Neural cell (in vitro differentiated cells): ENCODE data around the gene RAB11FIP4. TPM values are rescaled to one million over a fixed set of nuclear protein-coding genes. Genes with fewer than 3 reads are reported as not detected.

Experiments
- H2AFZ ChIP-seq: fragments of 200-600, 300-800 bp; sonication (generic), shearing (Covaris generic); 2 replicates; pipeline ENCODE4 v1.6.0; 2014; ENCODE audit warnings: low read depth, mild to moderate bottlenecking, antibody characterized with exemption, low read length, moderate library complexity
- H3F3A ChIP-seq: fragments of 200-600 bp; shearing (Covaris generic); 2 replicates; pipeline ENCODE4 v1.6.1; 2016; ENCODE audit warnings: mild to moderate bottlenecking, moderate library complexity, mixed read lengths, antibody characterized with exemption, low read length; ENCODE audit not compliant: insufficient read depth, poor library complexity, severe bottlenecking
- H3K27ac ChIP-seq: fragments of 200-600, 300-800 bp; sonication (generic), shearing (Covaris generic); 2 replicates; pipeline ENCODE4 v1.5.1; 2014; ENCODE audit warnings: mild to moderate bottlenecking, low read length, moderate library complexity
- H3K27me3 ChIP-seq: fragments of 300-800, 200-600 bp; sonication (generic), shearing (Covaris generic); 2 replicates; pipeline ENCODE4 v1.6.0; 2014; ENCODE audit warnings: mild to moderate bottlenecking, low read depth, low read length, moderate library complexity; ENCODE audit not compliant: insufficient read depth
- H3K36me3 ChIP-seq: fragments of 300-800, 200-600 bp; sonication (generic), shearing (Covaris generic); 2 replicates; pipeline ENCODE4 v1.5.1; 2014; ENCODE audit warnings: mild to moderate bottlenecking, antibody characterized with exemption, low read length, moderate library complexity; ENCODE audit not compliant: insufficient read depth
- H3K4me2 ChIP-seq: fragments of 300-800, 200-600 bp; sonication (generic), shearing (Covaris generic); 2 replicates; pipeline ENCODE4 v1.6.0; 2014; ENCODE audit warnings: mild to moderate bottlenecking, low read length
- H3K4me3 ChIP-seq: fragments of 300-800, 200-600 bp; sonication (generic), shearing (Covaris generic); 2 replicates; pipeline ENCODE4 v1.5.1; 2014; ENCODE audit warnings: mild to moderate bottlenecking, low read length, moderate library complexity
- H3K79me2 ChIP-seq: fragments of 200-600 bp; shearing (Covaris generic); replicated peaks from 2 replicates; pipeline ENCODE4 v1.6.0; 2014; ENCODE audit warnings: mild to moderate bottlenecking, low read length, moderate library complexity; ENCODE audit not compliant: insufficient read depth
- H3K9ac ChIP-seq: fragments of 300-800, 200-600 bp; sonication (generic), shearing (Covaris generic); 2 replicates; pipeline ENCODE4 v1.6.1; 2016; ENCODE audit warnings: mild to moderate bottlenecking, low read length, mixed read lengths
- H3K9me2 ChIP-seq: fragments of 200-600 bp; shearing (Covaris generic); 2 replicates; pipeline ENCODE4 v1.6.1; 2016; ENCODE audit warnings: mild to moderate bottlenecking, low read length, mixed read lengths; ENCODE audit not compliant: insufficient read depth
- H3K9me3 ChIP-seq: fragments of 200-600, 300-800 bp; sonication (generic), shearing (Covaris generic); 2 replicates; pipeline ENCODE4 v1.6.1; 2016; ENCODE audit warnings: mild to moderate bottlenecking, mixed run types, low read length, moderate library complexity, mixed read lengths
- H4K20me1 ChIP-seq: fragments of 200-600 bp; shearing (Covaris generic); 2 replicates; pipeline ENCODE4 v1.6.1; 2016; ENCODE audit warnings: mild to moderate bottlenecking, mixed run types; ENCODE audit not compliant: insufficient read depth
- EP300 ChIP-seq: fragments of 450-650 bp; conservative IDR thresholded peaks from 2 replicates; pipeline ENCODE4 v1.6.1; 2014; ENCODE audit warnings: antibody characterized with exemption, mild to moderate bottlenecking, moderate library complexity; ENCODE audit not compliant: poor library complexity, severe bottlenecking
- EZH2 ChIP-seq: fragments of 200-600, 300-800 bp; shearing (Covaris generic), sonication (generic); IDR thresholded peaks from 2 replicates; pipeline ENCODE4 v1.6.1; 2014; ENCODE audit warnings: antibody characterized with exemption, low read length, borderline replicate concordance, mild to moderate bottlenecking; ENCODE audit not compliant: insufficient read depth, poor library complexity, severe bottlenecking
- MXI1 ChIP-seq: fragments of 450-650 bp; conservative IDR thresholded peaks from 2 replicates; pipeline ENCODE4 v1.6.1; 2014; ENCODE audit warnings: antibody characterized with exemption, mild to moderate bottlenecking; ENCODE audit not compliant: poor library complexity, severe bottlenecking
- POLR2AphosphoS5 ChIP-seq: IDR thresholded peaks from 2 replicates; pipeline ENCODE4 v1.6.1; 2012
- RAD21 ChIP-seq: fragments of 450-650 bp; conservative IDR thresholded peaks from 2 replicates; pipeline ENCODE4 v1.6.1; 2014; ENCODE audit warnings: antibody characterized with exemption, mild to moderate bottlenecking, moderate library complexity
- SMC3 ChIP-seq: fragments of 450-650 bp; conservative IDR thresholded peaks from 2 replicates; pipeline ENCODE4 v1.6.1; 2014; ENCODE audit warnings: antibody characterized with exemption, mild to moderate bottlenecking, moderate library complexity; ENCODE audit not compliant: poor library complexity
- TAF1 ChIP-seq: IDR thresholded peaks from 2 replicates; pipeline ENCODE4 v1.6.1; 2012; ENCODE audit warnings: low read depth
- polyA plus RNA-seq: library from polyadenylated mRNA; depleted of rRNA; stranded (reverse); fragments of >200 nt; gene quantifications from 2 replicates; pipeline ENCODE4 v1.2.3, GENCODE V29; 2014
- TF ChIP-seq, protein P1 (sequence below): fragments of 450-650 bp; IDR thresholded peaks from 2 replicates; pipeline ENCODE4 v1.5.1; 2014; ENCODE audit warnings: antibody characterized with exemption, mild to moderate bottlenecking, moderate library complexity; ENCODE audit not compliant: poor library complexity, severe bottlenecking
- TF ChIP-seq, protein P2 (sequence below): IDR thresholded peaks from 2 replicates; pipeline ENCODE4 v1.6.1; 2012; ENCODE audit warnings: borderline replicate concordance

The RAB11FIP4 gene
- polyA plus RNA-seq, 1 donor from 2014 or later: 14.4 TPM

DNA sequence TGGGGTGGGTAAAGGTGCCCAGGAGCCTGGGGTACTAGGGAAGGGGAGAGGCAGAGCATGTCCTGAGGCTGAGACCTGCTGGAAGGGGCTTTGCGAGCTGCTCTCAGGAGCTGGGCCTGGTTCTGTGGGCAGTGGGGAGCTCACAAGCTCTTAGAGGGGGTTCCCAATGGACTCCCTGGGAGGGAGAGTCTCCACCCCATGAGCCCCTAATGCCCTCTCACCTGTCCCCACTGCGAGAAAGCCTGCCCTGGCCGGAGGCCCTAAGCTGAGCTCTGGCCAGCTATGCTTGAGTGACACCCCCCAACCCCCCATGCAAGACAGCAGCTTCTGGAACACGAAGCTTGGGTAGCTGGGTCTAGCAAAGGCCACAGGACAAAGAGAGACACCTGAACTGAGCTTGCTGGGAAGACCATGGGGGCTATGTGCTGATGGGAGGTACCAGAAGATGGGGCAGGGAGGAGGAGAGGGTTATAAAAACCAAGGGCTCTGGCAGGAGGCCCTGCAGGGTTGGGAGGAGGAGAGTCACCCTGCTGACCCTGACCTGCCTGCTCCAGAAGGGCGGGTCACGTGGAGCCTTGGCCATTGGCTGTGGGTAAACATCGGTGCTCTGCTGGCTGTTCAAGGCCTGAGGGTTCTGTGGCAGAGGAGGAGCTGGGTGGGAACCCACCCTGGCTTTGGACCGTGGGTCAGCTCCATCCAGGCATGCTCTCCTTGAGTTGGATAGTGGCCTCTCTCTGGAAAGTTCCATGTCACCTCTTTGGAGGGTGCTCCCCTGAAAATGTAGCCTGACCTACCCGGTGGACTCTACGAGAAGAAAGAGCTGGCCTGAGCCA is 106.7 kb downstream of the RAB11FIP4 start:
- Histone ChIP-seq H3K4me3 (no peak overlapping the region), H3K9me2 (no peaks in the 10 kb centered on the region), H3K9ac (no peak overlapping the region), H3K36me3 (no peaks in the 10 kb centered on the region), H3K79me2 (no peaks in the 10 kb centered on the region), H3K27ac (no peak overlapping the region), H4K20me1 (no peaks in the 10 kb centered on the region), H3F3A (no peaks in the 10 kb centered on the region), H3K9me3 (no peaks in the 10 kb centered on the region), H3K4me2 (no peak overlapping the region), H3K27me3 (no peaks in the 10 kb centered on the region), H2AFZ (no peak overlapping the region)
- TF ChIP-seq EP300 (no peak), MXI1 (no peak), RAD21 (no peak)
- TF ChIP-seq, protein P1, sequence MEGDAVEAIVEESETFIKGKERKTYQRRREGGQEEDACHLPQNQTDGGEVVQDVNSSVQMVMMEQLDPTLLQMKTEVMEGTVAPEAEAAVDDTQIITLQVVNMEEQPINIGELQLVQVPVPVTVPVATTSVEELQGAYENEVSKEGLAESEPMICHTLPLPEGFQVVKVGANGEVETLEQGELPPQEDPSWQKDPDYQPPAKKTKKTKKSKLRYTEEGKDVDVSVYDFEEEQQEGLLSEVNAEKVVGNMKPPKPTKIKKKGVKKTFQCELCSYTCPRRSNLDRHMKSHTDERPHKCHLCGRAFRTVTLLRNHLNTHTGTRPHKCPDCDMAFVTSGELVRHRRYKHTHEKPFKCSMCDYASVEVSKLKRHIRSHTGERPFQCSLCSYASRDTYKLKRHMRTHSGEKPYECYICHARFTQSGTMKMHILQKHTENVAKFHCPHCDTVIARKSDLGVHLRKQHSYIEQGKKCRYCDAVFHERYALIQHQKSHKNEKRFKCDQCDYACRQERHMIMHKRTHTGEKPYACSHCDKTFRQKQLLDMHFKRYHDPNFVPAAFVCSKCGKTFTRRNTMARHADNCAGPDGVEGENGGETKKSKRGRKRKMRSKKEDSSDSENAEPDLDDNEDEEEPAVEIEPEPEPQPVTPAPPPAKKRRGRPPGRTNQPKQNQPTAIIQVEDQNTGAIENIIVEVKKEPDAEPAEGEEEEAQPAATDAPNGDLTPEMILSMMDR: no peak
- TF ChIP-seq, protein P2, sequence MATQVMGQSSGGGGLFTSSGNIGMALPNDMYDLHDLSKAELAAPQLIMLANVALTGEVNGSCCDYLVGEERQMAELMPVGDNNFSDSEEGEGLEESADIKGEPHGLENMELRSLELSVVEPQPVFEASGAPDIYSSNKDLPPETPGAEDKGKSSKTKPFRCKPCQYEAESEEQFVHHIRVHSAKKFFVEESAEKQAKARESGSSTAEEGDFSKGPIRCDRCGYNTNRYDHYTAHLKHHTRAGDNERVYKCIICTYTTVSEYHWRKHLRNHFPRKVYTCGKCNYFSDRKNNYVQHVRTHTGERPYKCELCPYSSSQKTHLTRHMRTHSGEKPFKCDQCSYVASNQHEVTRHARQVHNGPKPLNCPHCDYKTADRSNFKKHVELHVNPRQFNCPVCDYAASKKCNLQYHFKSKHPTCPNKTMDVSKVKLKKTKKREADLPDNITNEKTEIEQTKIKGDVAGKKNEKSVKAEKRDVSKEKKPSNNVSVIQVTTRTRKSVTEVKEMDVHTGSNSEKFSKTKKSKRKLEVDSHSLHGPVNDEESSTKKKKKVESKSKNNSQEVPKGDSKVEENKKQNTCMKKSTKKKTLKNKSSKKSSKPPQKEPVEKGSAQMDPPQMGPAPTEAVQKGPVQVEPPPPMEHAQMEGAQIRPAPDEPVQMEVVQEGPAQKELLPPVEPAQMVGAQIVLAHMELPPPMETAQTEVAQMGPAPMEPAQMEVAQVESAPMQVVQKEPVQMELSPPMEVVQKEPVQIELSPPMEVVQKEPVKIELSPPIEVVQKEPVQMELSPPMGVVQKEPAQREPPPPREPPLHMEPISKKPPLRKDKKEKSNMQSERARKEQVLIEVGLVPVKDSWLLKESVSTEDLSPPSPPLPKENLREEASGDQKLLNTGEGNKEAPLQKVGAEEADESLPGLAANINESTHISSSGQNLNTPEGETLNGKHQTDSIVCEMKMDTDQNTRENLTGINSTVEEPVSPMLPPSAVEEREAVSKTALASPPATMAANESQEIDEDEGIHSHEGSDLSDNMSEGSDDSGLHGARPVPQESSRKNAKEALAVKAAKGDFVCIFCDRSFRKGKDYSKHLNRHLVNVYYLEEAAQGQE: no peak

DNA sequence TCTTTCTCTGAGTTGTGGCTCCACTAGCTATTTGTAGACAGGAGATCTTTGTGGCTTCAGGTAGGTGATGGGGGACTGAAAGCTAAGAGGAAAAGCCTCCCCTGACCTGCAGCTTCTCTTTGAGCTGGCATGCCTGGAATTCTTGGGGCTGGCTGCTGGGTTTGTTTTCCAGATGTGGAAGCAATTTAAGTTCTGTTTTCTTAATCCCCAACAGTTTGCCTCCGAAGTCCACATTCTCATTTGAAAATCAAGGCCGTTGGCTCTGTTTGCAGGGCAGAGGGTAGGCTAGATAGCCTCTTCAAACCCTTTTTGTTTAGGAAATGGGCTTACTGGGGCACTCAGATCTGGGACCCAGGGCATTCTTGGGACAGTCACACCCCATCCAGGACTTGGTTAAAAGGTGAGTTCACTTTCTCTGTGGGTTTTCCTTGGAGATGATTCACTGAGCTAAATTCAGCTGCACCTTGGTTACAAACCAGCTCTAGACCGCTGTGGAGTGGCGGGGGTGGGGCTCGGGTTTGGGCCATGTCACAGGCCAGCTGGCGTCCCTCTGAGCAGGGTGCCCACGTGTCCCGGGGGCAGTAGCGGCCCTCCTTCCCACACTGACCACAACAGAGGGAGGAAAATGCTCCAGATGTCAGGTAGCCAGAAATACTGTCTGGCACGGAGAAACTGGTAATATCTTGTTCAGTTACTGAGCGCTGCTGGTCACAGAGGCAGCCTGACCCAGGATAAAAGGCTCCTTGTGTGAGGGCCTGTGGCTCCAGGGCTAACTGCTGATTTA is 108.5 kb downstream of the RAB11FIP4 start:
- no peak overlapping the region for H3K4me2 ChIP-seq
- no peaks in the 10 kb centered on the region for H3F3A ChIP-seq

More for the DNA sequence above, 108.5 kb downstream of the RAB11FIP4 start:
- no peak overlapping the region for H3K4me3 ChIP-seq
- H3K9me2 ChIP-seq: no peaks in the 10 kb centered on the region
- no peaks in the 10 kb centered on the region for H3K9me3 ChIP-seq
- H3K27ac ChIP-seq: no peak overlapping the region
- no peaks in the 10 kb centered on the region for H3K27me3 ChIP-seq
- TF ChIP-seq, protein P1: no peak
- TF ChIP-seq TAF1 (no peak), EZH2 (no peak), MXI1 (no peak), SMC3 (no peak), RAD21 (no peak), POLR2AphosphoS5 (no peak), EP300 (no peak)
- TF ChIP-seq, protein P2: no peak
- no peaks in the 10 kb centered on the region for H4K20me1 ChIP-seq
- H3K79me2 ChIP-seq: no peaks in the 10 kb centered on the region
- no peak overlapping the region for H2AFZ ChIP-seq
- no peak overlapping the region for H3K9ac ChIP-seq
- H3K36me3 ChIP-seq: no peaks in the 10 kb centered on the region
